ENCODE data around the gene AGAP3.

The AGAP3 gene

DNA sequence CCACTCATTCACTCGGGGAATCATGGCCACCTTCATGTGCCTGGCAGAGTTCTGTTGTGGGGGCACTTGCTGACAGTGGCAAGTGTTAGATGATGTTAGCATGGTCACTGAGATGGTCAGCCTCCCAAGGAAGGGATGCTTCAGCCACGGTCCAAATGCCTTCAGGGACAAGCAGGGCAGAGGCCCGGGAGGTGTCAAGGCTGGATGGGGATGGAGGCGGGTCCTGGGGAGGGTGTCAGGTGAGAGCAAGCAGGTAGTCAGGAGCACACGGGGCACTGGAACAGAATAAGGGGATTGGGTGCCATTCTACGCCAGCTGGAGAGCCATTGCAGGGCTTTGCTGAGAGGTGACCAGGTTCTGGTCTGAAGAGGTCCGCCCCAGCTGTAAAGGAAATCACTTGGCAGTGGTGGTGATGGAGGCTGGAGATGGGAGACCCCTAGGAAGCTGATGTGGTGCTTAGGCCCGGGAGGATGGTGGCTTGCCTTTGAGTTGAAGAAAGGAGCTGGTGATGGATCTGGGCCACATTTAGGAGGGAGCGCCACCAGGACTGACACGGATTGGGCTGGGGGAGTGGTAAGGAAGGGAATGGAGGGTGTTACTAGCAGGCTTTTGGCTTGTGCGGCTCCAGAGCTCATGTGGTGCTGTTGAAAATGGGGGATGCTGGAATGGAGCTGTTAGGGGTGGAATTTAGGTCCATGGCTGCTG lies 24.1 kb downstream of the AGAP3 start:
- no peak for DNase-seq

DNA sequence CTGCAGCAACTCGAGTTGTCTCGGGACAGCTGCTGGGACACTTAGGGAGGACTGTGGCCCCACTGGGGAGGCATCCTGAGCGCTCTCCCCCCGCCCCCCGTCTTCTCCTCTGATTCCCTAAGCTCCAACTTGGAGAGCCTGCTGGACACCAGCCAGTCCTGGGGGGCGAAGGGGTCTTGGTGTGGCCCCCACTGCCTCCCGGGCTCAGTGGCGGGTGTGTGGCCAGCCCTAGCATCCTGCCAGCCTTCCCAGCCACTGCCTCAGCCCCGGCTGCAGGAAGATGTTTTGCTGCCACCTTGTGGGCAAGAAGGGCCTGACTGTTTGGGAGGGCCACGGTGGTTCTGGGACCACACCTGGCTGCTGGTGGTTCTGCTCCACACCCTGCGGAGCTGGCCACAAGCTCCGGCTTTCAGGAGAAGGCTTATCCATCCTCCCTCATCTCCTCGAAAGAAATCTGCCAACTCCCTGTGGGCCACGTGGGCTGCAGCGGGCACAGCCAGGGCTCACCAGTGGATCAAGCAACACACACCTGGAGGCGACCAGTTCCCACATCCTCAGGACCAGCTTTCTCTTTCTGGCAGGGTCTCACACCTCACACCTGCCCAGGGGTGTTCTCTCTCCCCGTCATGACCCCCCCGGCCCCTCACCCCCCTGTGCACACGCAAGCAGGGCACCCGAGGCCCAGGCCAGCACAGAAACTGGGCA lies 24.8 kb downstream of the AGAP3 start:
- DNase-seq: peak; percentile 88

DNA sequence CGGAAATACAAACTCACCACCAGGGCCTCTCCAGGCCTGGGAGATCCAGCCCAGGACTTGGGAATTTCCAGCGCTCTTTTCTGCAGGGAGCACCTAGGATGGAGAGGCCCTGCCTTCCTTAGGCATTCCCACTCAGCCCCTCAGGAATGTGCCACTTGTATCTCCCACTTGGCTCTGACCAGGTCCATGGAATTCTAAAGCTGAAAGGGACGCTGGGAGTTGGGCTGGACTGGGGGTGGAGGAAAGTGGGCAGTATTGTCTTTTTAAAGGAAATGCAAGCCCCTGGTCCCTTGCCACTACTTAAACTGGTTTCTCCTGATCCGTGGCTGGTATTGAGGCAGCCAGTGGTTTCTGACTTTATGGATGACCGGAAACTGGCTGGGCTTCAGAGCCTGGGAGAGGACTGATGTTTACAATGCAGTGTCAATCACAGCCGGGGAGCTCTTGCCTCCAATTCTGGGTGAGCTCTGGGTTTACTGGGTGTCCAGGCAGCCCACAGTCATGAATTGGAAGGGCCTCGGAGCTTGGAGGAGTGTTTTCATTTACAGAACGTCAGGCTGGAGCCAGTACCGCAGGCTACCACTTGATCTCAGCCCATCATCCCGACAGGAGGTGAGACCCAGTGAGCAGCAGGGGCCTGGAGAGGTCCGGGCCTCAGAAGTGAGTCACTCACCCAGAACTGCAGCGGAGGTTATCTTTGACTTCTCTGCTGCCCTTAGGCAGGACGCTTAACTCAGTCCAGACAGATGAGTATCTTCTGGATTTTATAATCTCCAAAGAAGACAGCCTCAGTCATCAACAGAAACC lies 27.3 kb downstream of the AGAP3 start:
- DNase-seq: peak; percentile 47

DNA sequence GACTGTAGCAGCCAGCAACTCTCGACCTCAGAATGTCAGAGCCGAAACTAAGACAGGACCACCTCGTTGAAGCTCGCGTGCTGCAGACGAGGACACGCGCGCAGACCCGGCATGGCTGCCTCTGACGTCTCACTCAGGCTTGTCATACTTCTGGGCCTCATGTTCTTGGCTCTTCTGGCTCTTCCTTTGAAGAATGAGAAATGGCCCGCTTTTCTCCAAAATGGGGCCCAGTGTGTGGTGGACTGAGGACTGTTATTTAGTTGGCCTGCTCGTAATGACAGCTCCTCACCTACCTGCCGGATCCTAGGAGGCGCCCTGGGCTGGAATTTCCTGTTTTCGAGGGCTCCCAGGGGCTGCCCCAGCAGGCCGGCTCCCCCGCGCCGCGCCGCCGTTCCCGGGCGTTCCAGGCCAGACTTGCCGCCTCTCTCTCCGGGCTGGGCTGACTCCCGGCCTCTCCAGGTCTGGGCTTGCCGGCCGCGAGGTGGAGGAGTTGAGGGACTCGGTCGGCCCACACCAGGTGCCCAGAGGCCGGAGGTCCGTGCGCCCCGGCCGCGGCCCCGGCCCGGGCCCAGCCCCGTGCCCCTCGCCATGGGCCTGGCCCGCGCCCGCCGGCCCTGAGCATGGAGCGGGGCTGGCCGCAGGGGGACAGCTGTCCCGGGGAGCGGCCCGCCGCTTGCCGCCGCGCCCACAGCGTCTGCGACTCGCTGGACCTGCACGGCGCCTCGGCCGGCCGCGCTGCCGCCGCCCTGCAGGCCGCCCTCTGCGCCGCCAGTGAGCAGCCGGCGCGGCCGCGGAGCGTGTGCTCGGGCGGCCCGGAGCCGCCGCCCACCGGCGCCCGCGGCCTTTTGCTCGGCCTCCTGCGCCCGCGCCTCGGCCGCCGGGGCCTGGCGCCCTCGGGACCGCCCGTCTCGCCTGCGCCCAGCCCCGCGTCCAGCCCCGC lies 28.1 kb downstream of the AGAP3 start:
- peak; percentile 39 for DNase-seq

DNA sequence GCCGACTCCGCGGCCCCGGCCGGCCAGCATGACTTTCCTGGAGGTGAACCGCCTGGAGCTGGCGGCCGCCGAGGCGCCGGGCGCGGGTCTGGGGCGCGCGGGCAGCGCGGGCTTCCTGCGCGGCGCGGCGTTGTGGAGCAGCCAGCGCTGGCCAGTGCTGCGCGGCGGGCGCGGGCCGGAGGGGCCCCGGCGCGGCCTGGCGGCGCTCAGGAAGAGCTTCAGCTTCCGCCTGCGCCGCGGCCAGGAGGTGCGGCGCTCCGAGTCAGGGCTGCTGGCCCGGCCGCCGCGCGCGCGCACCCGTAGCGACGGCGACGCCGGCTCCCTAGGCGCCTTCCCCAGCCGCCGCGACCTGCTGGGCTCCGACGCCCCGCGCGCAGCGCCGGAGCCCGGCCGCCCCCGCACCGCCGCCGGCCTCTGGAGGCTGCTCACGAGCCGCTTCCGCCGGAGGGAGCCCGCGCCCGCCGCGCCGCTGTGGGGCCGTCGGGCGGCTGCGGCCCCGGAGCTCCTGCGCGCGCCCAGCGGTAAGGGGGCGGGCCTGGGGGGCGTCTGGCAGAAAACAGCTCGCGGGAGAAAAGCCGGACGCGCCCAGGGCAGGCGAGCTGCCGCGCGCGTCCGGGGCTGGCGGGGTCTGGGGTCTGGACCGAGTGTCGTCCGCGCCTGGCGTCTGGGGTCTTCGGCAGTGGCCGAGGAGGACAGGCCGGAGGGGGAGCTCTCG lies 29.0 kb downstream of the AGAP3 start:
- peak; percentile 60 for DNase-seq

DNA sequence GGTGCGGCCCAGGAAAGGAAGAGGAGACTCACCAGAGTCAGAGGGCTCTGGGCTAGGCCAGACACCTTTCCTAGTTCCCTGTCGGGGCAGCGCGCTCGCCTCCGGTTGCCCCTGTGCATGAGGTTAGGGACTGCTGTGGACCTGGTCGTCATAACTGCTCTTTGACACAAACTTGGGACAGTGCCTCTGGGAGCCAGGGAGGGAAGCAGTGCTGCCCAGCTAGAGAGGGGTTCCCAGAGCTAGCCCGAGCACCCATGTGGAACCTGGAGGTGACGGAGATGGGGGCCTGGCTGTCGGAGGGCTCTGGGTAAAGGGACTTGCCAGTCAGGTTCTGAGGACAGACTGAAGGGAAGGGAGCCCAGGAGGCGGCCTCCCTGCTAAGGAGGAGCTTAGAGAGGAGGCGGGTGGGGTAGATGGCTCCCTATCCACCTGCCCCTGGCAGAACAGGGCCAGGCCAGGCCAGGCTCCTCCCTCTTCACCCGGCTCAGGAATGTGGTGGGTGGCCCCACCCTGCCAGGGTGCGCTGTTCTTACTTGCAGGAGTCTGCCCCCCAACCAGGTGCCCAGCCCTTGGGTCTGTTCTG lies 29.7 kb downstream of the AGAP3 start:
- peak; percentile 36 for DNase-seq

DNA sequence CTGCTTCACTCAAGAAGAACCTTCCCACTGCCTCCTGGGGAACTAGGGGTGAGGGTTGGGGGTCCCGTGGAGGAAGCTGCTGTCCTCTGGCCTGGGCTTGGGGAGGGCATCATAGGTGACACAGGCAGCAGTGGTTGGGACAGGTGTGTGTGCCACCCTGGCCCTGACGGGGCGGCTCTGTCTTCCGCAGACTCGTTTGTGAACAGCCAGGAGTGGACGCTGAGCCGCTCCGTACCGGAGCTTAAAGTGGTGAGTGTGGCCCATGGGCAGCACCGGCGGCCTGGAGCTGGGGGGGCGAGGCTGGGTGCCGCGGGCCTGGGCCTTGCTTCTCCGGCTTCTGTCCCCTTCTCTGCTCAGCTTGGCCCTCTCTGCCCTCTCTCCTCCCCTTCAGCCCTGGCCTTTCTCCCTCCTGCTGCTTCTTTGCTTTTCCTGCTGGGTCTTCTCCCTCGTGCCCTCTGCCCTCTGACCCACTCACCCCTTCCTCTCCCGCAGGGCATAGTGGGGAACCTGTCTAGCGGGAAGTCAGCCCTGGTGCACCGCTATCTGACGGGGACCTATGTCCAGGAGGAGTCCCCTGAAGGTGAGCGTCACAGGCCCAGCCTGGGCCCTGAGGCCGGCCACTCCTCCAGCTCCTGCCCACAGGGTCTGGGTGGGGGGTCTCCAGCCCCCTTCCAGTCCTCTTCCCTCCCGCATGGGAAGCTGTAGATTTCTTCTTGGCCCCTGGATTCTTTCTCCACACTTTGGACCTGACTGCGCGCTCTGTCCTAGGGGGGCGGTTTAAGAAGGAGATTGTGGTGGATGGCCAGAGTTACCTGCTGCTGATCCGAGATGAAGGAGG lies 30.5 kb downstream of the AGAP3 start:
- DNase-seq: no peak

DNA sequence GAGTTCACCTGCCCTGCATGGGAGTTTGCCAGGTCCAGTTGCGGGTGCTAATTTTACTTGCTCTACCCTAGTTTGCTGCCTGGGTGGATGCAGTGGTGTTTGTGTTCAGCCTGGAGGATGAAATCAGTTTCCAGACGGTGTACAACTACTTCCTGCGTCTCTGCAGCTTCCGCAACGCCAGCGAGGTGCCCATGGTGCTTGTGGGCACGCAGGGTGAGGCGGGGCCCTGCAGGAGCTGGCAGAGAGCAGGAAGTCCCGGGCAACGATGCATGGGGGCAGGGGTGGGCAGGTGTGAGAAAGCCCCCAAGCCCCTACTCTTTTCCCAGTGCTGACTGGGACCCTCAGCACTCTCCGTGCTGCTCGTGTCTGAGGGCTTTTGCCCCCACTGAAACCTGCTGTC lies 31.3 kb downstream of the AGAP3 start:
- DNase-seq: no peak

DNA sequence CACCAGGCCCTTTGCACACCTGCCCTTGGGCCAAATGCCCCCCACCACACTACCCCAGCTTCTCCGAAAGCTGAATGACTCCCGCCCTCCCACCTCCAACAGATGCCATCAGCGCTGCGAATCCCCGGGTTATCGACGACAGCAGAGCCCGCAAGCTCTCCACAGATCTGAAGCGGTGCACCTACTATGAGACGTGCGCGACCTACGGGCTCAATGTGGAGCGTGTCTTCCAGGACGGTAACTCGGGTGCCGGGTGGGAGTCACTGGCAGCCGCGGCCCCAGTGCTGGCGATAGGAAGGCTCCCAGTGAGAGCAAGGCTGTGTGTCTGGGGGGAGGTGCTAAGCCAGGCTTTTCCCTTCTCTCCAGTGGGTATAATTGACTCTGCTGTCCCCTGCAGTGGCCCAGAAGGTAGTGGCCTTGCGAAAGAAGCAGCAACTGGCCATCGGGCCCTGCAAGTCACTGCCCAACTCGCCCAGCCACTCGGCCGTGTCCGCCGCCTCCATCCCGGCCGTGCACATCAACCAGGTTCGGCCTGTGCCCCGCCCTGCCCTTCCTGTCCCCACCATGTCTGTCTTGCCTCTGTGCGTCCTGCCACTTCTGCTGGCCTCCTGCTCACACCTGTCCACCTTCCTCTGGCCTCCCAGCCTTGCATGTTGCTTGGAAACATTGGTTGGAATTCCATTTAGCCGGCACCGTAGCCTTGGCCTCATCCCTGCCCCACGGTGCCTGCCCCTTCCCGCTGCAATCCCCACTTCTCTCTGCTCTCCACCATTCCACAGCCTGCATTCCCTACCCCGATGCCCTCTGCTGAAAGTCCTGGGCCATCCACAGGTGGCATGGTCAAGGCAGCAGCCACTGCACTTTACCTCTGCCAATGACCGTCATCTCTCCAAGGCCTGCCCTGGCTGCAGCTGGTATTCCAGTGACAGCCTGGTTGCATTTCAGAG lies 32.1 kb downstream of the AGAP3 start:
- DNase-seq: no peak

DNA sequence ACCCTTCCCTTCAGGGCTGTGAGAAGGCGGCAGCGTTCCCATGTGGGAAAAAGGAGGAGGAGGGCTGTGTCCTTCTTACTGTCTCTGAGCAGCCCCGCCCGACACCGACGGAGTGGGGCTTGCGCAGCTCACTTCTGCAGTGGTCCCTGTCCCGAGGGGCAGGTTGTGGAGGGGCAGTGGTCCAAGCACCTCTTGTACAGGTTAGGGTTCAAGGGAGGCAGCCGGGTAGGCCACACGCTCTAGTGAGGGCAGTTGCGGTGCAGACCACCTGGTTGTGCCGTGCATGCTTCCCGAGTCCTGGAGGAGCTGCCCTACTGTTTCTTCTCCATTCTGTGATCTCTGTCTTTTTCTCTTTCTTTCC lies 32.8 kb downstream of the AGAP3 start:
- no peak for DNase-seq

DNA sequence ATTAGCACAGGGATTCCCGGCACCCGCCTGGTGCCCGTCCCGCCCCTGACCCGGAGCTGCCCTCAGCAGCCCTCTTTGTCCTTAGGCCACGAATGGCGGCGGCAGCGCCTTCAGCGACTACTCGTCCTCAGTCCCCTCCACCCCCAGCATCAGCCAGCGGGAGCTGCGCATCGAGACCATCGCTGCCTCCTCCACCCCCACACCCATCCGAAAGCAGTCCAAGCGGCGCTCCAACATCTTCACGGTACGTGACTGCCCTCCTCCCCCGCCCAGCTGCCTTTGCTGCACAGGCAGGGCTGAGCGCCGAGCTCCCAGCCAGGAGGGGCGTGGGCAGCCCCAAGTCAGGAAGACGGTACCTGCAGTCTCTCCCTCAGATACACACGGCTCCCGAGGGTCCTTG lies 33.6 kb downstream of the AGAP3 start:
- DNase-seq: no peak

DNA sequence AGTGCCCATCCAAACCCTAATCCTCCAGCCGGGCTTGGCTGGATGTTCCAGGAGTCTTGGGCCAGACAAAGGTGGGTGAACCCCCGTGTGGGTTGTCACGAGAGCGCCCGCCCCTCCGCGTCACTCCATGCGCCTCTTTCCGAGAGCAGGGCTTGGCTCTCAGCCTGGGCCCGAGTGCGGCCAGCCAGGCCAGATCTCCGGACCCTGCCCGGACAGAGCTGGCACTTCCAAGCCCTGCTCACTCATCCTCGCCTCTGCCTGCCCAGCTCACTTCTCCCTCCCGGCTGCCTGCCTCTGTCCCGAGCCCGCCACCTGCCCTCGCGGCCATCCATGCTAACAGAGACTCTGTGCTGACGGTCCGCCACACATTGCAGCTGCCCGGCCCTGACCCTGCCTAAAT lies 34.6 kb downstream of the AGAP3 start:
- no peak for DNase-seq

DNA sequence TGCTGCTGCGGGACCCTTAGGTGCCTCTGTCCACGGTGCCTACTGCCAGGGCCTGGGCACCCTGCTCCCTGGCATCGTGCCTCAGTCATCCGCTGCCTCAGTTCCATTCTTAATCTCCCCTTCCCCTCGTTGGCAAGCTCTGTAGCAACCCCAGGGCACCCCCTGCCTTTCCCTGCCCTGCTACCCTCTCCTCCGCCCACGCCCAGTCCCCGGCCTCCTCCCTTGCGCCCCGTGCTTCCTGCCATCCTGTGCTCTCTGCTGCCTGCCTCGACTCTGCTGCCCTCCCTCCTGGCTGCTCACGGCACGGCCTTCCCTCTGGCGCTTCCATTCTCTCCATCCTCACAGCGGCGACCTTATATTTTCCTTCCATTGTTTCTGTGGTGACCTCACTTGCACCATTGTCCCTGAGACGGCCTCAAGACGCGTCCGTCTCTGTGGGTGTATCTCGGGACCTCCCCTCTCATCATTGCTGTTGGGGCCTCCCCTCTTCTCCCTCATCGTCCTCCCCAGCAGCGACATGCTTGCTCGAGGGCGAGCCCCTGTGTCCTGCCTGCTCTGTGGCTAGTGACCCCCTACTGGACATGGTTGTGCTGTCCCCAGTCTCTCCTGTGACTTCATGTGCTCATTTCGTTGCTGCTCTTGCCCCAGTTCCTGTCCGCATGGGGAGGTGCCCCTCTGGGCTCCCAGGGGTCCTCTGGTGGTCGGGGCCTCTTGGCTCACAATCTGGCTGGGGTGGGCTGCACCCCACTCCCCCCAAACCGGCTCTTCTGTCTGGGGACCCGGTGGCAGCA lies 35.3 kb downstream of the AGAP3 start:
- DNase-seq: no peak

DNA sequence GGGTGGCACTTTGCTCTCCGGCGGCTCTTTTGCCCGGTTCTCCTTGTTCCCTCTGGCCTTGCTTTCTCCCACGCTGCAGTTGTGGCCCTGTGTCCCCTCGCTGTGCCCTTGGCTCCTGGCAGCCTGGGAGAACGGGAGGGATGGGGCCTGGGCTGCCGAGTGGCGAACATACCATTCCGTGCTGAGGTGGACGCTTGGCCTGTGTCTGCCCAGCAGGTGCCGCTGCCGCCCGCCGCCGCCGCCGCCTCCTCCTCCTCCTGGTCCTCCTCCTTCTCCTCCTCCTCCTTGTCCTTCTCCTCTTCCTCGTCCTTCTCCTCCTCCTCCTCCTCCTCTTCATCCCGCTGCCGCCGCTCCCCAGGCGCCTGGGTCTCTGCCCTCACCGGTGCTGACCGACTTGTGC lies 36.0 kb downstream of the AGAP3 start:
- DNase-seq: peak; percentile 52

DNA sequence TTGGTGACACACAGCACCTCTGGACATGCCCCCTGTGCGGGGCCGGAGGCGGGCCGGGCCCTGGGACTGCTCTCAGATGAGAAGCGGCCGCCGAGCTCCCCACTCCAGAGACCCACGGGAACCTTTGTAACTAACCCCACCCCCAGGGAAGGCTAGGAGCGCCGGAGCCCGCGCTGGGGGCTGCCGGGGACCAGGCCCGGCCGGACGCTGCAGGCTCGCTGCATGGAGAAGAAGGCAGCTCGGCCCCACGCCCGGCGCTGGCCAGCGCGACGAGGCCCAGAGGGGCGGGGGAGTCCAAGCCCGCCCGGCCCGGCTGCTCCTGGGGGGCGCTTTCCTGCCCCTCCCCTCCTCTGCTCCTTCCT lies 36.5 kb downstream of the AGAP3 start:
- DNase-seq: no peak

DNA sequence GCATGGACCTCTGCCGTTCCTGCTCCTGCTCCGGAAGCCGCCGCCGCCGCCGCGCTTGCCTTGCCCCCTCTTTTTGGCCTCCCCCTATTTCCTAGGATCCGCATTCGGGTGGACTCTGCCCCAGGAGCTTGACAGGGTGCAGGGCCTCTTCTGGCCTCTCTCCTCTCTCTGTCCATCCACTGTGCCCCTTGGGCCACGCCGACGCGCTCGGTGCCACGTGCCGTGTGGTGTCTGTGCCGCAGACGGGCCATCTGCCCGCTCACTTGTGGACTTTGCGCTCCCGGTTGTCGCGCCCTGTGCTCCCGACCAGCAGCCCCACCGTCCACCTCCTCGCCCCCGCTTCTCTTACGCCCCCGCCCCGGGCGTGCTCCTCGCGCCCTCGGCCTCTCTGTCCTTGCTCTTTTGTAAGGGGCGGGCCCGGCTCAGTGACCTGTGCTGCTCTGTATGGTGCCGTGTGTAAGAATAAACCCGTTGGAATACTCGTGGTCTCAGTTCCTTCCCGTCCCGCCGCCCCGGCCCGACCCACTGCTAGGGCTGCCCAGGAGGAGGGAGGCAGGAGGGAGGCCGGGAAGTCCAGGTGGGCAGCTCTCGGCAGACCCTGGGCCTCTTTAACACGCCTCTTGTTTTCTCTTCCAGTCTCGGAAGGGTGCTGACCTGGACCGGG lies 37.0 kb downstream of the AGAP3 start:
- no peak for DNase-seq

DNA sequence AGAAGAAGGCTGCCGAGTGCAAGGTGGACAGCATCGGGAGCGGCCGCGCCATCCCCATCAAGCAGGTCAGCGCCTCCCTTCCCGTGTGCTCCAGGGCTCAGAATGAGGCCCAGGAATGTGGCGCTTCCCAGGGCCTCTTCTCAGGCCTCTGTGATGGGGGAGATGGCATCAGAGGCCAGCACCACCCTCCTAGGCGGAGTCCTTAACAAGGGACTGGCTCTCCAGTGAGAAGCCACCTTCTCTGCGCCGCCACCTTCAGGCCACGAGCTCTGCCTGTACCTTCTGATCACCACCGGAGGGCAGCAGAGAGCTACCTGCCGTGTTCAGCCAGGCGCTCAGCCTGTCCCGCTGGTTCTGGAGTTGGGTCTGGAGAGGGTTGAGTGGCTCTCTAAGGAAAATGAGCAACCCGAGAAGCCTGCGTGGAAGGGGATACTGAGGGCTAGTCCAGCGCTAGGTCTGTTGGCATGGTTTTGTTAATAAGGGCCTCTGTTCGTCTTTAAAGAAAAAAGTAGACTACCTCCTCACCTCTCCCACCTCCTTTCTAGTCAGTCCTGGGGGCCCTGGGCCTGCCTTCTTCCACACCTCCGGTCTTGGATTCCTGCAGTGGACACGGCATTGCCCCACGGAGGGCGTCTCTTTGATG lies 37.7 kb downstream of the AGAP3 start:
- DNase-seq: peak; percentile 95

DNA sequence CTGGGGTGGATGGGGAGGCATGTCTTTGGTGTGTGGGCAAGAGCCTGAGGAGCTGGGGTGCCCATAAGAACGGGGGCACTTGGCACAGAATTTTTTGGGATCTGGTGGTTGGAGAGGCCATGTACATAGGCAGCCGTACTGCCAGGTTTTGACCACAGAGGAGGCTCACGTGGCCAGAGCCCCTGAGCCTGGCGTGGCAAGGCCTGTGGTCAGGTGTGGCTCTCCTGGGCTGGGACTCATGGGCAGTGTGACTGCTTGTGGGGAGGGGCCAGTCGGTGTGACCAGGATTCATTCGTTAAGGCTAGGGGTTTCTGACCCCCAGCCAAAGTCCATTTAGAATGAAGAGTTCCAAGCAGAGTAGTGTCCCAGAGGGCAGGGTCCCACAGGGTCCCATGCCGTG lies 38.2 kb downstream of the AGAP3 start:
- no peak for DNase-seq

Data from eye (tissue), 1 donor.